H9 (cell line): ENCODE data around the gene RETSAT. TPM values are rescaled to one million over a fixed set of nuclear protein-coding genes. Genes with fewer than 3 reads are reported as not detected.

Experiments used
- DNase-seq: peaks from one replicate; pipeline ENCODE4 v3.0.0-alpha.2; 2017
- H2AFZ ChIP-seq: one replicate; pipeline ENCODE4 v1.6.1; 2013; ENCODE audit warnings: mild to moderate bottlenecking, low read length, control low read depth, moderate library complexity
- H2AK5ac ChIP-seq: 2 replicates; pipeline ENCODE4 v1.6.1; 2013; ENCODE audit warnings: low read length, control low read depth, mixed read lengths; ENCODE audit not compliant: insufficient read length
- H2BK120ac ChIP-seq: one replicate; pipeline ENCODE4 v1.6.1; 2013; ENCODE audit warnings: low read depth, mild to moderate bottlenecking, low read length, control low read depth, inconsistent platforms; ENCODE audit not compliant: poor library complexity, severe bottlenecking
- H2BK12ac ChIP-seq: 2 replicates; pipeline ENCODE4 v1.6.1; 2013; ENCODE audit warnings: low read length, control low read depth, mixed read lengths, low read depth; ENCODE audit not compliant: insufficient read length
- H2BK15ac ChIP-seq: 2 replicates; pipeline ENCODE4 v1.6.1; 2013; ENCODE audit warnings: low read depth, low read length, control low read depth
- H2BK20ac ChIP-seq: one replicate; pipeline ENCODE4 v1.6.1; 2013; ENCODE audit warnings: low read depth, mild to moderate bottlenecking, low read length, control low read depth, inconsistent platforms; ENCODE audit not compliant: poor library complexity, severe bottlenecking
- H2BK5ac ChIP-seq: 2 replicates; pipeline ENCODE4 v1.6.1; 2013; ENCODE audit warnings: low read length, control low read depth, mixed read lengths; ENCODE audit not compliant: insufficient read length
- H3K14ac ChIP-seq: 2 replicates; pipeline ENCODE4 v1.6.1; 2013; ENCODE audit warnings: low read length, control low read depth; ENCODE audit not compliant: insufficient read depth
- H3K18ac ChIP-seq: 2 replicates; pipeline ENCODE4 v1.6.1; 2013; ENCODE audit warnings: low read depth, mild to moderate bottlenecking, mixed read lengths, low read length, control low read depth; ENCODE audit not compliant: insufficient read length
- H3K23ac ChIP-seq: 2 replicates; pipeline ENCODE4 v1.6.1; 2013; ENCODE audit warnings: low read length, control low read depth, mixed read lengths, low read depth; ENCODE audit not compliant: insufficient read length
- H3K23me2 ChIP-seq: 2 replicates; pipeline ENCODE4 v1.6.1; 2013; ENCODE audit warnings: low read depth, mild to moderate bottlenecking, mixed read lengths, low read length, control low read depth; ENCODE audit not compliant: insufficient read length, poor library complexity, severe bottlenecking
- H3K27ac ChIP-seq: 2 replicates; pipeline ENCODE4 v1.5.1; 2013; ENCODE audit warnings: low read length, control low read depth, mixed read lengths, low read depth; ENCODE audit not compliant: insufficient read length
- H3K27me3 ChIP-seq: 2 replicates; pipeline ENCODE4 v1.6.1; 2013; ENCODE audit warnings: low read length, control low read depth, inconsistent platforms; ENCODE audit not compliant: insufficient read depth
- H3K4ac ChIP-seq: 2 replicates; pipeline ENCODE4 v1.6.1; 2013; ENCODE audit warnings: low read depth, mild to moderate bottlenecking, control low read depth, inconsistent platforms, low read length, moderate library complexity
- H3K4me1 ChIP-seq: 2 replicates; pipeline ENCODE4 v1.6.1; 2013; ENCODE audit warnings: low read length, control low read depth, inconsistent platforms; ENCODE audit not compliant: insufficient read depth
- H3K4me2 ChIP-seq: 2 replicates; pipeline ENCODE4 v1.6.1; 2013; ENCODE audit warnings: low read length, control low read depth, mixed read lengths; ENCODE audit not compliant: insufficient read length, insufficient read depth
- H3K56ac ChIP-seq: 2 replicates; pipeline ENCODE4 v1.6.1; 2013; ENCODE audit warnings: low read depth, mild to moderate bottlenecking, mixed read lengths, low read length, control low read depth; ENCODE audit not compliant: insufficient read length
- H3K79me1 ChIP-seq: 2 replicates; pipeline ENCODE4 v1.6.1; 2013; ENCODE audit warnings: low read depth, mild to moderate bottlenecking, moderate library complexity, low read length, control low read depth, inconsistent platforms; ENCODE audit not compliant: insufficient read depth, poor library complexity, severe bottlenecking
- H3K79me2 ChIP-seq: 2 replicates; pipeline ENCODE4 v1.6.1; 2013; ENCODE audit warnings: low read length, control low read depth, inconsistent platforms; ENCODE audit not compliant: insufficient read depth
- H3K9ac ChIP-seq: 2 replicates; pipeline ENCODE4 v1.6.1; 2013; ENCODE audit warnings: low read length, control low read depth, mixed read lengths; ENCODE audit not compliant: insufficient read length; ENCODE audit errors: extremely low read depth
- H3K9me3 ChIP-seq: one replicate; pipeline ENCODE4 v1.6.1; 2013; ENCODE audit warnings: low read depth, low read length, inconsistent platforms; ENCODE audit not compliant: control insufficient read depth
- H3T11ph ChIP-seq: one replicate; pipeline ENCODE4 v1.6.1; 2013; ENCODE audit warnings: mild to moderate bottlenecking, low read length, control low read depth, inconsistent platforms
- H4K20me1 ChIP-seq: one replicate; pipeline ENCODE4 v1.6.1; 2013; ENCODE audit not compliant: control insufficient read depth, insufficient read length, insufficient read depth
- H4K5ac ChIP-seq: 2 replicates; pipeline ENCODE4 v1.6.1; 2013; ENCODE audit warnings: low read depth, mild to moderate bottlenecking, mixed read lengths, low read length, control low read depth; ENCODE audit not compliant: insufficient read length
- H4K8ac ChIP-seq: replicated peaks from 2 replicates; pipeline ENCODE4 v1.6.1; 2013; ENCODE audit warnings: low read length, control low read depth, mixed read lengths, low read depth; ENCODE audit not compliant: insufficient read length
- H4K91ac ChIP-seq: 2 replicates; pipeline ENCODE4 v1.6.1; 2013; ENCODE audit warnings: low read depth, mild to moderate bottlenecking, moderate library complexity, mixed read lengths, low read length, control low read depth; ENCODE audit not compliant: insufficient read length
- H3K27ac Mint-ChIP-seq, 3 experiments: 2 replicates in 2 of 3; 3 replicates in 1 of 3; pipeline ENCODE4 v1.8.0; 2020 to 2021; ENCODE audit warnings: mixed read lengths in 3 of 3, mild to moderate bottlenecking in 1 of 3, moderate library complexity in 1 of 3
- H3K27me3 Mint-ChIP-seq: 2 replicates; pipeline ENCODE4 v1.8.0; 2021; ENCODE audit warnings: low read depth, mild to moderate bottlenecking, moderate library complexity, mixed read lengths
- H3K36me3 Mint-ChIP-seq, 3 experiments: 2 replicates in 2 of 3; 3 replicates in 1 of 3; pipeline ENCODE4 v1.8.0; 2020 to 2021; ENCODE audit warnings: low read depth in 3 of 3, mixed read lengths in 3 of 3; ENCODE audit not compliant: insufficient read depth in 1 of 3
- H3K4me1 Mint-ChIP-seq, 2 experiments: 2 replicates each; pipeline ENCODE4 v1.8.0; 2020; ENCODE audit warnings: mixed read lengths in 2 of 2
- H3K4me3 Mint-ChIP-seq, 2 experiments: 2 replicates in 1 of 2; 3 replicates in 1 of 2; pipeline ENCODE4 v1.8.0; 2020 to 2021; ENCODE audit warnings: mild to moderate bottlenecking in 2 of 2, mixed read lengths in 2 of 2, moderate library complexity in 1 of 2
- H3K9me3 Mint-ChIP-seq, 2 experiments: 2 replicates in 1 of 2; 3 replicates in 1 of 2; pipeline ENCODE4 v1.8.0; 2020; ENCODE audit warnings: mild to moderate bottlenecking in 2 of 2, mixed read lengths in 2 of 2, moderate library complexity in 1 of 2
- CTCF ChIP-seq: fragments of 200-600 bp; sonication (generic); conservative IDR thresholded peaks from 3 replicates; pipeline ENCODE4 v1.8.0; 2021; ENCODE audit warnings: antibody characterized with exemption, mild to moderate bottlenecking
- WGBS: extraction: QIAGEN DNeasy Blood & Tissue Kit; methylation state at CpG from one replicate; pipeline ENCODE4 v1.1.7; 2013; ENCODE audit warnings: missing lambda C conversion rate, low lambda C conversion rate, mixed read lengths; ENCODE audit not compliant: insufficient read length; ENCODE audit errors: extremely low coverage; 5-methylcytosine and 5-hydroxymethylcytosine counted together
- total RNA-seq: library from RNA; stranded (reverse); gene quantifications from 2 replicates; pipeline ENCODE4 v1.2.1, GENCODE V29; 2021

The RETSAT gene
- total RNA-seq, 1 experiment from 2014 or later: 16.7 TPM

- Histone ChIP-seq H4K5ac (no peak overlapping the region), H3K56ac (no peak overlapping the region), H2BK120ac (no peak overlapping the region), H3K23me2 (no peaks in the 10 kb centered on the region), H3K9ac (no peak overlapping the region), H2BK20ac (no peak overlapping the region), H3K4ac (no peak overlapping the region), H3K79me1 (no peaks in the 10 kb centered on the region), H2BK5ac (no peak overlapping the region), H4K91ac (no peak overlapping the region), H3K9me3 (no peaks in the 10 kb centered on the region), H2AFZ (no peak overlapping the region), H3K14ac (no peak overlapping the region), H2BK12ac (no peak overlapping the region), H4K8ac (no peak overlapping the region), H3K4me2 (no peak overlapping the region), H4K20me1 (no peaks in the 10 kb centered on the region), H3K18ac (no peak overlapping the region), H2BK15ac (no peak overlapping the region), H3K27me3 (no peaks in the 10 kb centered on the region), H2AK5ac (no peak overlapping the region), H3K79me2 (no peaks in the 10 kb centered on the region), H3T11ph (no peak overlapping the region), H3K27ac (no peak overlapping the region), H3K23ac (no peak overlapping the region), H3K4me1 (no peaks in the 10 kb centered on the region; the same call in 1 of the 2 replicates)
- Mint-ChIP-seq H3K27ac (no peak overlapping the region), H3K27me3 (no peaks in the 10 kb centered on the region), H3K4me1 (peaks cover 15 to 25% of the 10 kb centered on the region in 2 experiments), H3K9me3 (no peaks in the 10 kb centered on the region), H3K4me3 (no peak overlapping the region), H3K36me3 (peaks cover 4 to 12% (median 9%) of the 10 kb centered on the region in 3 experiments; a peak in 5 of 7 replicates)
- TF ChIP-seq CTCF: no peak
- WGBS: no CpG with 5 or more reads among the region's 2 CpGs
- no peak for DNase-seq
Measured at GRCh38 chr2:85387754-85388153, 33.4 kb upstream of the RETSAT start.
